Endothelial cell of umbilical vein (primary cell): Measurements from ENCODE around the gene MAP3K1. TPM values are rescaled to one million over a fixed set of nuclear protein-coding genes. Genes with fewer than 3 reads are reported as not detected.

ENCODE experiments used
- BruUV-seq: library from RNA; stranded (reverse); fragments of 400-500 nt; replicated peaks from 2 replicates; lab custom pipeline; 2021; lab: Mats Ljungman, UMichigan
- CTCF ChIA-PET: fragments of 300-600, 350-600 bp; sonication (Branson Sonifier 250); formaldehyde crosslinking; loops from one replicate; lab custom pipeline; 2021; ENCODE audit warnings: antibody characterized with exemption, inconsistent platforms; lab: Charles Lee
- POLR2A ChIA-PET: fragments of 300-600, 350-600 bp; sonication (Branson Sonifier 250); formaldehyde crosslinking; loops from one replicate; lab custom pipeline; 2021; ENCODE audit warnings: antibody characterized with exemption, inconsistent platforms; lab: Charles Lee
- DNase-seq: peaks from one replicate; pipeline ENCODE4 v3.0.0-alpha.2; 2011; ENCODE audit warnings: low read depth, low spot score
- FAIRE-seq: peaks from 2 replicates; lab custom pipeline; 2011; peaks lifted over from hg19 to GRCh38; lab: Jason Lieb, UNC
- H2AFZ ChIP-seq: 2 replicates; pipeline ENCODE4 v1.6.0; 2012; ENCODE audit warnings: low read depth, low read length, control low read depth, inconsistent platforms
- H3K27ac ChIP-seq: 2 replicates; pipeline ENCODE4 v1.5.1; 2011; ENCODE audit warnings: low read depth, mild to moderate bottlenecking, control low read depth, low read length, moderate library complexity; ENCODE audit not compliant: insufficient read depth
- H3K27me3 ChIP-seq, 2 experiments: 2 replicates each; pipeline versions ENCODE4 v1.6.0 to v1.6.1; 2011; ENCODE audit warnings: low read length in 2 of 2, mixed read lengths in 1 of 2; ENCODE audit not compliant: control insufficient read depth in 2 of 2, insufficient read depth in 2 of 2
- H3K36me3 ChIP-seq, 2 experiments: 2 replicates in 1 of 2; 3 replicates in 1 of 2; pipeline ENCODE4 v1.5.1; 2011; ENCODE audit warnings: low read length in 2 of 2, mild to moderate bottlenecking in 1 of 2, moderate library complexity in 1 of 2; ENCODE audit not compliant: control insufficient read depth in 2 of 2, insufficient read depth in 2 of 2; ENCODE audit errors: extremely low read depth in 1 of 2
- H3K4me1 ChIP-seq: 3 replicates; pipeline ENCODE4 v1.5.1; 2011; ENCODE audit warnings: mild to moderate bottlenecking, low read length; ENCODE audit not compliant: control insufficient read depth, insufficient read depth; ENCODE audit errors: extremely low read depth
- H3K4me2 ChIP-seq: 2 replicates; pipeline ENCODE4 v1.6.1; 2011; ENCODE audit warnings: low read length, control low read depth, mixed read lengths; ENCODE audit not compliant: insufficient read depth
- H3K4me3 ChIP-seq, 3 experiments: fragments of 200-600 bp in 1 of 3; sonication (generic), shearing (Covaris generic) in 1 of 3; replicated peaks in 1 of 3; 2 replicates each; pipeline ENCODE4 v1.5.1; 2011 to 2016; ENCODE audit warnings: control low read depth in 3 of 3, low read length in 3 of 3, mild to moderate bottlenecking in 2 of 3, inconsistent platforms in 1 of 3, low read depth in 1 of 3, moderate library complexity in 1 of 3; ENCODE audit not compliant: insufficient read depth in 1 of 3
- H3K79me2 ChIP-seq: 2 replicates; pipeline ENCODE4 v1.6.0; 2012; ENCODE audit warnings: low read length, inconsistent platforms; ENCODE audit not compliant: control insufficient read depth, insufficient read depth
- H3K9ac ChIP-seq: replicated peaks from 2 replicates; pipeline ENCODE3; 2011; ENCODE audit warnings: low read length, control low read depth; ENCODE audit not compliant: insufficient read depth; ENCODE audit errors: extremely low read depth
- H3K9me1 ChIP-seq: replicated peaks from 3 replicates; pipeline ENCODE4 v1.6.0; 2011; ENCODE audit warnings: mild to moderate bottlenecking, low read length; ENCODE audit not compliant: control insufficient read depth, insufficient read depth; ENCODE audit errors: extremely low read depth
- H3K9me3 ChIP-seq: replicated peaks from 2 replicates; pipeline ENCODE4 v1.5.1; 2012; ENCODE audit warnings: low read length, inconsistent platforms; ENCODE audit not compliant: control insufficient read depth, insufficient read depth
- H4K20me1 ChIP-seq: replicated peaks from 2 replicates; pipeline ENCODE3; 2011; ENCODE audit warnings: mild to moderate bottlenecking, low read length; ENCODE audit not compliant: control insufficient read depth, insufficient read depth; ENCODE audit errors: extremely low read depth
- EZH2 ChIP-seq: IDR thresholded peaks from 2 replicates; pipeline ENCODE4 v1.6.1; 2012; ENCODE audit warnings: borderline replicate concordance, low read depth, mild to moderate bottlenecking, moderate library complexity, low read length, inconsistent platforms; ENCODE audit not compliant: severe bottlenecking
- FOS ChIP-seq: IDR thresholded peaks from 2 replicates; pipeline ENCODE4 v1.6.1; 2011; ENCODE audit warnings: mild to moderate bottlenecking, low read length, moderate library complexity, borderline replicate concordance; ENCODE audit not compliant: insufficient read depth
- GATA2 ChIP-seq: IDR thresholded peaks from 2 replicates; pipeline ENCODE4 v1.7.0; 2011; ENCODE audit warnings: low read depth, mild to moderate bottlenecking, moderate library complexity, mixed read lengths, low read length; ENCODE audit not compliant: insufficient read length, insufficient read depth
- JUN ChIP-seq: IDR thresholded peaks from 2 replicates; pipeline ENCODE4 v1.6.1; 2011; ENCODE audit warnings: borderline replicate concordance, low read depth; ENCODE audit not compliant: insufficient read length, insufficient read depth
- MYC ChIP-seq: IDR thresholded peaks from one replicate; pipeline ENCODE4 v1.6.1; 2011; ENCODE audit warnings: mild to moderate bottlenecking, low read depth, low read length
- POLR2A ChIP-seq: IDR thresholded peaks from 2 replicates; pipeline ENCODE4 v1.6.1; 2012; ENCODE audit warnings: low read depth, mild to moderate bottlenecking, control low read depth, low read length
- POLR2AphosphoS5 ChIP-seq: IDR thresholded peaks from 2 replicates; pipeline ENCODE4 v1.6.1; 2012; ENCODE audit warnings: low read depth, mild to moderate bottlenecking, control low read depth, low read length, moderate library complexity; ENCODE audit not compliant: insufficient read depth
- dilution Hi-C: fragments of 300-500 bp; cut with MboI; formaldehyde crosslinking; loops from one replicate; pipeline ENCODE4 v1.15.0; 2019; ENCODE audit warnings: low sequenced_read_pairs; ENCODE audit not compliant: extremely low pct_ligation_motif_present
- intact Hi-C: fragments of 100-400 bp; cut with micrococcal nuclease; formaldehyde crosslinking; loops from one replicate; pipeline ENCODE4 v1.10.0; 2022
- polyA plus RNA-seq, 4 experiments: library from polyadenylated mRNA; depleted of rRNA in 3 of 4; stranded (reverse) in 3 of 4; unstranded in 1 of 4; fragments of >200 nt; gene quantifications; 2 replicates each; pipeline versions ENCODE4 v1.2.1 to v1.2.3, GENCODE V29; 2011 to 2012; ENCODE audit warnings: missing spikeins in 1 of 4
- total RNA-seq: library from RNA; stranded (reverse); gene quantifications from 2 replicates; pipeline ENCODE4 v1.2.3, GENCODE V29; 2021
- TF ChIP-seq, protein P1 (sequence below), 2 donors: IDR thresholded peaks; 1 replicate in 1 of 2; 2 replicates in 1 of 2; pipeline ENCODE4 v1.5.1; 2011; ENCODE audit warnings: low read length in 2 of 2, mild to moderate bottlenecking in 2 of 2, moderate library complexity in 2 of 2, control low read depth in 1 of 2, inconsistent platforms in 1 of 2, low read depth in 1 of 2; ENCODE audit not compliant: insufficient read depth in 1 of 2; ENCODE audit errors: extremely low read depth in 1 of 2
- TF ChIP-seq, protein P2 (sequence below): IDR thresholded peaks from 2 replicates; pipeline ENCODE4 v1.6.1; 2011; ENCODE audit not compliant: insufficient read depth, insufficient read length

The MAP3K1 gene
- total and polyA plus RNA-seq, 2 donors (not counting 3 experiments of a cell fraction or from before 2014, with no cell fraction given) = 5.7 to 14.4 TPM

DNA sequence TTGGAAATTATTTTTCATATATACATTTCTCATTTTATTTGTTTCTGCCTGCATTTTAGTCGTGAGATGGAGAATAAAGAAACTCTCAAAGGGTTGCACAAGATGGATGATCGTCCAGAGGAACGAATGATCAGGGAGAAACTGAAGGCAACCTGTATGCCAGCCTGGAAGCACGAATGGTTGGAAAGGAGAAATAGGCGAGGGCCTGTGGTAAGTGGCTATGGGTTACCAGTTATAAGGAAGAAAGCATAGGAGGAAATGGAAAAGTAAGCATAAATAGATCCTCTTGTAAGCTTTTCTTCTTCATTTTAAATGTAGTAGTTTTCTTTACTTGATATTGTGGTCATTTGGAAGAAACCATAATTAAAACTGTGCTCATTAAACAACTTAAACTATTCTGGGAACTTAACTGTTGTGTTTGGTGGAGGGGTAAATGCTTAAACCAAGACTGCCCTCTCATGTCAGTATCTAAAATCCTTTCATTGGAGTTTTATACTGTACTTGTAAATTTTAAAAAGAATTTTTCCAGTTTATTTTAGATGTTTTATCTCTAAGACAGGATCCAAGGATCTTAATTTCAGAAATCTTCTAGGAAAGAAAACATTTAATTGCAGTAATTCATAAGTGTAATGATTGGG is 41.3 kb downstream of the MAP3K1 start:
- peaks cover 17% of the 10 kb centered on the region for H3K4me1 ChIP-seq
- no peak for TF ChIP-seq FOS
- TF ChIP-seq MYC = no peak
- no peak for TF ChIP-seq JUN
- no peak for TF ChIP-seq POLR2A
- no peak for TF ChIP-seq POLR2AphosphoS5
- no peak for TF ChIP-seq EZH2
- BruUV-seq = no TSS peak
- dilution Hi-C loops (no loop called here), intact Hi-C loops (no loop called here)
- H3K9me1 ChIP-seq = no peaks in the 10 kb centered on the region
- FAIRE-seq (no peak), DNase-seq (no peak)
- H3K27ac ChIP-seq = no peak overlapping the region
- peaks cover 0 to 2% of the 10 kb centered on the region in 2 experiments for H3K36me3 ChIP-seq
- H3K79me2 ChIP-seq = peaks cover 7% of the 10 kb centered on the region
- ChIA-PET POLR2A (no interaction called here), CTCF (interaction anchor here (1.2 to 2.6 kb wide), 2 partner anchors 18 to 33 kb away, joined by 3 to 8 read pairs; no protein-coding TSS in a partner anchor)
- H3K4me3 ChIP-seq = no peak overlapping the region
- H3K27me3 ChIP-seq = no peaks in the 10 kb centered on the region
- H2AFZ ChIP-seq = no peak overlapping the region
- H3K4me2 ChIP-seq = no peak overlapping the region
- no peak overlapping the region for H3K9ac ChIP-seq
- H3K9me3 ChIP-seq = no peaks in the 10 kb centered on the region
- no peaks in the 10 kb centered on the region for H4K20me1 ChIP-seq

DNA sequence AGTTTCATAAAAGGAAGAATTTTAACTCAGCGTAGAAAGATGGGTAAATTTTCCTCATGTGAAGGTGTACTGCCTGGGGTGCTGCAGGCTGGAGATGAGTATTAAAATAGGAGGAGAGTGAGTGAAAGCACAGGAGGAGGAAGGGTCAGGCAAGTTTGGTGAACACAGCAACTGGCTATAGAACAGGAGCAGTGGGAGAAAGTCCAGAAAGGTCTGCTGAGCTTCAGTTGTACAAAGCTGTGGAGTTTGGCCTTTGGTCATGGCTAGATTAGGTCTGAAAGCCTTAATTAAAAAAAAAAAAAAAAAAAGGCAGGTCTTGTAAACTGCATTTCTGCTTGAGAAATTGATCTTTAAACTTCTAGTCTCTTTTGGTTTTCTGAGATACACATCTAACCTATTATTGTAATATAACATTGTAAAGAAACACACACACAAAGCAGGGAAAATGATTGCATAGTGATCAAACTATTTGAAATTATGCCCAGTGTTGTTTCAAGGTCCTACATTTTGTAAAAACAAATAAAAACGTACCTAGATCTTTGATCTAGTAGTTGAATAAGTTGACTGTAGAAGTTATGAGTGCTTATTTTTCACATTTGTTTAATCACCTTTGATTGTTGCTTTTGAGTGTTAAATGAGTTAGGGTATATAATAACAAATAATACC is 43.6 kb downstream of the MAP3K1 start:
- H3K36me3 ChIP-seq = peaks cover 0 to 4% of the 10 kb centered on the region in 2 experiments
- TF ChIP-seq MYC = no peak
- TF ChIP-seq POLR2AphosphoS5 = no peak
- TF ChIP-seq, protein P1, sequence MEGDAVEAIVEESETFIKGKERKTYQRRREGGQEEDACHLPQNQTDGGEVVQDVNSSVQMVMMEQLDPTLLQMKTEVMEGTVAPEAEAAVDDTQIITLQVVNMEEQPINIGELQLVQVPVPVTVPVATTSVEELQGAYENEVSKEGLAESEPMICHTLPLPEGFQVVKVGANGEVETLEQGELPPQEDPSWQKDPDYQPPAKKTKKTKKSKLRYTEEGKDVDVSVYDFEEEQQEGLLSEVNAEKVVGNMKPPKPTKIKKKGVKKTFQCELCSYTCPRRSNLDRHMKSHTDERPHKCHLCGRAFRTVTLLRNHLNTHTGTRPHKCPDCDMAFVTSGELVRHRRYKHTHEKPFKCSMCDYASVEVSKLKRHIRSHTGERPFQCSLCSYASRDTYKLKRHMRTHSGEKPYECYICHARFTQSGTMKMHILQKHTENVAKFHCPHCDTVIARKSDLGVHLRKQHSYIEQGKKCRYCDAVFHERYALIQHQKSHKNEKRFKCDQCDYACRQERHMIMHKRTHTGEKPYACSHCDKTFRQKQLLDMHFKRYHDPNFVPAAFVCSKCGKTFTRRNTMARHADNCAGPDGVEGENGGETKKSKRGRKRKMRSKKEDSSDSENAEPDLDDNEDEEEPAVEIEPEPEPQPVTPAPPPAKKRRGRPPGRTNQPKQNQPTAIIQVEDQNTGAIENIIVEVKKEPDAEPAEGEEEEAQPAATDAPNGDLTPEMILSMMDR (IDR thresholded peaks at IDR 0.05; ENCODE audit: extremely low read depth in 1 of 2, insufficient read depth in 1 of 2, low read depth in 1 of 2, low read length in 2 of 2) = no peak
- TF ChIP-seq EZH2 = no peak
- TF ChIP-seq JUN = no peak
- TF ChIP-seq FOS = no peak
- TF ChIP-seq POLR2A = no peak
- TF ChIP-seq, protein P2, sequence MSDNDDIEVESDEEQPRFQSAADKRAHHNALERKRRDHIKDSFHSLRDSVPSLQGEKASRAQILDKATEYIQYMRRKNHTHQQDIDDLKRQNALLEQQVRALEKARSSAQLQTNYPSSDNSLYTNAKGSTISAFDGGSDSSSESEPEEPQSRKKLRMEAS = no peak
- no peak for TF ChIP-seq GATA2
- ChIA-PET POLR2A (no interaction called here), CTCF (interaction anchor here (1.2 kb wide), 1 partner anchor 20 kb away, joined by 4 read pairs; no protein-coding TSS in a partner anchor)
- dilution Hi-C loops = no loop called here
- no peak overlapping the region for H3K4me3 ChIP-seq
- no peak overlapping the region for H3K9ac ChIP-seq
- no peaks in the 10 kb centered on the region for H3K9me3 ChIP-seq
- H3K27ac ChIP-seq = no peak overlapping the region
- no TSS peak for BruUV-seq
- H3K9me1 ChIP-seq = no peaks in the 10 kb centered on the region
- no peak overlapping the region for H2AFZ ChIP-seq
- H3K4me2 ChIP-seq = no peak overlapping the region
- FAIRE-seq = no peak
- no peaks in the 10 kb centered on the region for H3K27me3 ChIP-seq
- H4K20me1 ChIP-seq = no peaks in the 10 kb centered on the region
- peaks cover 9% of the 10 kb centered on the region for H3K4me1 ChIP-seq
- no peak for DNase-seq
- intact Hi-C loops = no loop called here
- no peaks in the 10 kb centered on the region for H3K79me2 ChIP-seq
